GM12878 (cell line): ENCODE measurements around the gene SYNGR4. TPM values are rescaled to one million over a fixed set of nuclear protein-coding genes. Genes with fewer than 3 reads are reported as not detected.

ENCODE experiments used
- BHLHE40 ChIP-seq, 2 experiments: fragments of 450-650 bp in 1 of 2; IDR thresholded peaks; 2 replicates each; pipeline ENCODE4 v1.6.1; 2011 to 2017; ENCODE audit warnings: low read depth in 2 of 2, borderline replicate concordance in 1 of 2, improper control_type of control experiment in 1 of 2, low read length in 1 of 2, mild to moderate bottlenecking in 1 of 2
- CHD4 ChIP-seq: fragments of 200-600 bp; sonication (generic); IDR thresholded peaks from 2 replicates; pipeline ENCODE4 v1.6.1; 2016; ENCODE audit warnings: mild to moderate bottlenecking
- HDGF ChIP-seq: fragments of 450-650 bp; IDR thresholded peaks from 2 replicates; pipeline ENCODE4 v1.6.1; 2016; ENCODE audit warnings: antibody characterized with exemption
- IKZF1 ChIP-seq: fragments of 450-650 bp; conservative IDR thresholded peaks from 2 replicates; pipeline ENCODE4 v1.6.1; 2017; ENCODE audit warnings: antibody characterized with exemption, mild to moderate bottlenecking
- LARP7 ChIP-seq: fragments of 450-650 bp; IDR thresholded peaks from 2 replicates; pipeline ENCODE4 v1.6.1; 2017; ENCODE audit warnings: mild to moderate bottlenecking
- MTA2 ChIP-seq: fragments of 450-650 bp; IDR thresholded peaks from 2 replicates; pipeline ENCODE4 v1.6.1; 2016; ENCODE audit warnings: low read depth, mild to moderate bottlenecking, moderate library complexity
- NFYB ChIP-seq: IDR thresholded peaks from 2 replicates; pipeline ENCODE4 v1.6.1; 2011; ENCODE audit warnings: low read depth, mild to moderate bottlenecking, low read length, improper control_type of control experiment, moderate library complexity; ENCODE audit not compliant: insufficient read depth
- NRF1 ChIP-seq: conservative IDR thresholded peaks from 2 replicates; pipeline ENCODE4 v1.6.1; 2011; ENCODE audit warnings: mild to moderate bottlenecking, low read depth, low read length, improper control_type of control experiment
- PAX5 ChIP-seq: IDR thresholded peaks from 2 replicates; pipeline ENCODE4 v1.6.1; 2011; ENCODE audit warnings: low read depth, low read length, borderline replicate concordance
- POLR2AphosphoS2 ChIP-seq: IDR thresholded peaks from 2 replicates; pipeline ENCODE4 v1.6.1; 2011; ENCODE audit warnings: low read depth, mild to moderate bottlenecking, low read length, improper control_type of control experiment, moderate library complexity
- POLR2AphosphoS5 ChIP-seq: IDR thresholded peaks from 2 replicates; pipeline ENCODE4 v1.6.1; 2011; ENCODE audit warnings: mild to moderate bottlenecking, low read length, inconsistent platforms
- RCOR1 ChIP-seq: conservative IDR thresholded peaks from 2 replicates; pipeline ENCODE4 v1.6.1; 2012; ENCODE audit warnings: low read depth, low read length, improper control_type of control experiment
- RUNX3 ChIP-seq: IDR thresholded peaks from 2 replicates; pipeline ENCODE4 v1.6.1; 2012; ENCODE audit warnings: low read length, inconsistent platforms
- SREBF1 ChIP-seq: IDR thresholded peaks from 2 replicates; pipeline ENCODE4 v1.6.1; 2012; ENCODE audit warnings: mild to moderate bottlenecking, low read length
- TAF1 ChIP-seq: IDR thresholded peaks from 2 replicates; pipeline ENCODE4 v1.6.1; 2011; ENCODE audit warnings: mild to moderate bottlenecking, low read depth, low read length, borderline replicate concordance
- TARDBP ChIP-seq: IDR thresholded peaks from 2 replicates; pipeline ENCODE4 v1.6.1; 2016; ENCODE audit warnings: borderline replicate concordance
- YY1 ChIP-seq: IDR thresholded peaks from 2 replicates; pipeline ENCODE4 v1.6.1; 2011; ENCODE audit warnings: low read depth, mild to moderate bottlenecking, low read length
- ZZZ3 ChIP-seq: IDR thresholded peaks from 2 replicates; pipeline ENCODE4 v1.6.1; 2011; ENCODE audit warnings: low read depth; ENCODE audit not compliant: control insufficient read depth, insufficient read length
- polyA plus RNA-seq, 11 experiments: library from polyadenylated mRNA; depleted of rRNA in 4 of 11; unstranded in 6 of 11; stranded (reverse) in 5 of 11; fragments of >200 nt; fragmentation: Nextera tagmentation in 4 of 11; fragmentation: Illumina TruSeq in 1 of 11; extraction: Ambion mirVana in 4 of 11; extraction: Trizol in 1 of 11; gene quantifications; 1 replicate in 1 of 11; 2 replicates in 10 of 11; pipeline versions ENCODE4 v1.2.1 to v1.2.3, GENCODE V29; 2011 to 2016; ENCODE audit warnings: inconsistent platforms in 2 of 11, missing spikeins in 2 of 11, low read depth in 1 of 11
- total RNA-seq, 4 experiments: library from RNA; depleted of rRNA in 3 of 4; stranded (reverse); fragments of >200 nt in 3 of 4; fragmentation: Illumina TruSeq in 1 of 4; extraction: Trizol in 1 of 4; gene quantifications; 2 replicates each; pipeline versions ENCODE4 v1.2.1 to v1.2.3, GENCODE V29; 2013 to 2021
- TF ChIP-seq, protein P1 (sequence below): fragments of 150-350 bp; IDR thresholded peaks from 2 replicates; pipeline ENCODE4 v1.6.1; 2016; ENCODE audit warnings: low read depth, low read length
- TF ChIP-seq, protein P2 (sequence below): fragments of 450-650 bp; IDR thresholded peaks from 2 replicates; pipeline ENCODE4 v1.6.1; 2016; ENCODE audit warnings: mild to moderate bottlenecking
- TF ChIP-seq, protein P3 (sequence below): fragments of 450-650 bp; IDR thresholded peaks from 2 replicates; pipeline ENCODE4 v1.6.1; 2017; ENCODE audit warnings: low read depth, mild to moderate bottlenecking, moderate library complexity
- TF ChIP-seq, protein P4 (sequence below): fragments of 450-650 bp; formaldehyde crosslinking; IDR thresholded peaks from 2 replicates; pipeline ENCODE4 v1.4.0; 2020; ENCODE audit warnings: mild to moderate bottlenecking, moderate library complexity

The SYNGR4 gene
- total and polyA plus RNA-seq, 10 of the 15 experiments (the other 5 are each of a cell fraction or from before 2014, with no cell fraction given) = 0.08 to 0.72 (median 0.17) TPM; not detected in 6

DNA sequence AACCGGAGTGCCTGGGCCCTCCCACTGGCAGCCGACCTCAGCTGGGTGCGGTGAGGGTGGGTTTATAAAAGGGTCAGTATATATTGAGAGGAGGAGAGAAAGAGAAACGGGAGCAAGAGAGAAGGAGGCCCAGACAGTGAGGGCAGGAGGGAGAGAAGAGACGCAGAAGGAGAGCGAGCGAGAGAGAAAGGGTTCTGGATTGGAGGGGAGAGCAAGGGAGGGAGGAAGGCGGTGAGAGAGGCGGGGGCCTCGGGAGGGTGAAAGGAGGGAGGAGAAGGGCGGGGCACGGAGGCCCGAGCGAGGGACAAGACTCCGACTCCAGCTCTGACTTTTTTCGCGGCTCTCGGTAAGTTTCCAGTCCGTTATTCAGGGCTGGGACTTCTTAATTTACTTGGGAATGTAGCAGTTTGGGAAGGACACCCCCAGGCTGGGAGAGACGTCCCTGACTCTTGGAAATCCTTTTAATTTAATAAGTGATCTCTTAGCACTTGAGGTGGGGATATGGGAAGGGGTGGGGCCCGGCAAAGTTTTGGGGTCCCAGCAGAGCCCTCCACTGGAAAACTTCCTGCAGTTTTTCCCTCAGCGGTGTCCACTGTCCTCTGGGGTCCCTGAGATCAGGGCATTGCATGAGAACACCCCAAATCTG, 38.8 kb upstream of the SYNGR4 start, which contains the start of gene EMP3 (continued):
- peak; percentile 99 for TF ChIP-seq HDGF
- TF ChIP-seq, protein P1, sequence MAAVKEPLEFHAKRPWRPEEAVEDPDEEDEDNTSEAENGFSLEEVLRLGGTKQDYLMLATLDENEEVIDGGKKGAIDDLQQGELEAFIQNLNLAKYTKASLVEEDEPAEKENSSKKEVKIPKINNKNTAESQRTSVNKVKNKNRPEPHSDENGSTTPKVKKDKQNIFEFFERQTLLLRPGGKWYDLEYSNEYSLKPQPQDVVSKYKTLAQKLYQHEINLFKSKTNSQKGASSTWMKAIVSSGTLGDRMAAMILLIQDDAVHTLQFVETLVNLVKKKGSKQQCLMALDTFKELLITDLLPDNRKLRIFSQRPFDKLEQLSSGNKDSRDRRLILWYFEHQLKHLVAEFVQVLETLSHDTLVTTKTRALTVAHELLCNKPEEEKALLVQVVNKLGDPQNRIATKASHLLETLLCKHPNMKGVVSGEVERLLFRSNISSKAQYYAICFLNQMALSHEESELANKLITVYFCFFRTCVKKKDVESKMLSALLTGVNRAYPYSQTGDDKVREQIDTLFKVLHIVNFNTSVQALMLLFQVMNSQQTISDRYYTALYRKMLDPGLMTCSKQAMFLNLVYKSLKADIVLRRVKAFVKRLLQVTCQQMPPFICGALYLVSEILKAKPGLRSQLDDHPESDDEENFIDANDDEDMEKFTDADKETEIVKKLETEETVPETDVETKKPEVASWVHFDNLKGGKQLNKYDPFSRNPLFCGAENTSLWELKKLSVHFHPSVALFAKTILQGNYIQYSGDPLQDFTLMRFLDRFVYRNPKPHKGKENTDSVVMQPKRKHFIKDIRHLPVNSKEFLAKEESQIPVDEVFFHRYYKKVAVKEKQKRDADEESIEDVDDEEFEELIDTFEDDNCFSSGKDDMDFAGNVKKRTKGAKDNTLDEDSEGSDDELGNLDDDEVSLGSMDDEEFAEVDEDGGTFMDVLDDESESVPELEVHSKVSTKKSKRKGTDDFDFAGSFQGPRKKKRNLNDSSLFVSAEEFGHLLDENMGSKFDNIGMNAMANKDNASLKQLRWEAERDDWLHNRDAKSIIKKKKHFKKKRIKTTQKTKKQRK = no peak
- TF ChIP-seq MTA2 = peak; percentile 55
- TF ChIP-seq RCOR1 = no peak
- peak; percentile 89 for TF ChIP-seq POLR2AphosphoS2
- TF ChIP-seq, protein P2, sequence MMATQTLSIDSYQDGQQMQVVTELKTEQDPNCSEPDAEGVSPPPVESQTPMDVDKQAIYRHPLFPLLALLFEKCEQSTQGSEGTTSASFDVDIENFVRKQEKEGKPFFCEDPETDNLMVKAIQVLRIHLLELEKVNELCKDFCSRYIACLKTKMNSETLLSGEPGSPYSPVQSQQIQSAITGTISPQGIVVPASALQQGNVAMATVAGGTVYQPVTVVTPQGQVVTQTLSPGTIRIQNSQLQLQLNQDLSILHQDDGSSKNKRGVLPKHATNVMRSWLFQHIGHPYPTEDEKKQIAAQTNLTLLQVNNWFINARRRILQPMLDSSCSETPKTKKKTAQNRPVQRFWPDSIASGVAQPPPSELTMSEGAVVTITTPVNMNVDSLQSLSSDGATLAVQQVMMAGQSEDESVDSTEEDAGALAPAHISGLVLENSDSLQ = peak; percentile 26; the same call in 1 of the 2 replicates
- peak; percentile 82 for TF ChIP-seq POLR2AphosphoS5
- TF ChIP-seq, protein P3, sequence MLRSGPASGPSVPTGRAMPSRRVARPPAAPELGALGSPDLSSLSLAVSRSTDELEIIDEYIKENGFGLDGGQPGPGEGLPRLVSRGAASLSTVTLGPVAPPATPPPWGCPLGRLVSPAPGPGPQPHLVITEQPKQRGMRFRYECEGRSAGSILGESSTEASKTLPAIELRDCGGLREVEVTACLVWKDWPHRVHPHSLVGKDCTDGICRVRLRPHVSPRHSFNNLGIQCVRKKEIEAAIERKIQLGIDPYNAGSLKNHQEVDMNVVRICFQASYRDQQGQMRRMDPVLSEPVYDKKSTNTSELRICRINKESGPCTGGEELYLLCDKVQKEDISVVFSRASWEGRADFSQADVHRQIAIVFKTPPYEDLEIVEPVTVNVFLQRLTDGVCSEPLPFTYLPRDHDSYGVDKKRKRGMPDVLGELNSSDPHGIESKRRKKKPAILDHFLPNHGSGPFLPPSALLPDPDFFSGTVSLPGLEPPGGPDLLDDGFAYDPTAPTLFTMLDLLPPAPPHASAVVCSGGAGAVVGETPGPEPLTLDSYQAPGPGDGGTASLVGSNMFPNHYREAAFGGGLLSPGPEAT = peak; percentile 69
- TF ChIP-seq IKZF1 = peak; percentile 46; the same call in 1 of the 2 replicates
- TF ChIP-seq NRF1 = no peak
- TF ChIP-seq LARP7 = peak; percentile 55; the same call in 1 of the 2 replicates
- TF ChIP-seq RUNX3 = peak; percentile 48
- TF ChIP-seq, protein P4, sequence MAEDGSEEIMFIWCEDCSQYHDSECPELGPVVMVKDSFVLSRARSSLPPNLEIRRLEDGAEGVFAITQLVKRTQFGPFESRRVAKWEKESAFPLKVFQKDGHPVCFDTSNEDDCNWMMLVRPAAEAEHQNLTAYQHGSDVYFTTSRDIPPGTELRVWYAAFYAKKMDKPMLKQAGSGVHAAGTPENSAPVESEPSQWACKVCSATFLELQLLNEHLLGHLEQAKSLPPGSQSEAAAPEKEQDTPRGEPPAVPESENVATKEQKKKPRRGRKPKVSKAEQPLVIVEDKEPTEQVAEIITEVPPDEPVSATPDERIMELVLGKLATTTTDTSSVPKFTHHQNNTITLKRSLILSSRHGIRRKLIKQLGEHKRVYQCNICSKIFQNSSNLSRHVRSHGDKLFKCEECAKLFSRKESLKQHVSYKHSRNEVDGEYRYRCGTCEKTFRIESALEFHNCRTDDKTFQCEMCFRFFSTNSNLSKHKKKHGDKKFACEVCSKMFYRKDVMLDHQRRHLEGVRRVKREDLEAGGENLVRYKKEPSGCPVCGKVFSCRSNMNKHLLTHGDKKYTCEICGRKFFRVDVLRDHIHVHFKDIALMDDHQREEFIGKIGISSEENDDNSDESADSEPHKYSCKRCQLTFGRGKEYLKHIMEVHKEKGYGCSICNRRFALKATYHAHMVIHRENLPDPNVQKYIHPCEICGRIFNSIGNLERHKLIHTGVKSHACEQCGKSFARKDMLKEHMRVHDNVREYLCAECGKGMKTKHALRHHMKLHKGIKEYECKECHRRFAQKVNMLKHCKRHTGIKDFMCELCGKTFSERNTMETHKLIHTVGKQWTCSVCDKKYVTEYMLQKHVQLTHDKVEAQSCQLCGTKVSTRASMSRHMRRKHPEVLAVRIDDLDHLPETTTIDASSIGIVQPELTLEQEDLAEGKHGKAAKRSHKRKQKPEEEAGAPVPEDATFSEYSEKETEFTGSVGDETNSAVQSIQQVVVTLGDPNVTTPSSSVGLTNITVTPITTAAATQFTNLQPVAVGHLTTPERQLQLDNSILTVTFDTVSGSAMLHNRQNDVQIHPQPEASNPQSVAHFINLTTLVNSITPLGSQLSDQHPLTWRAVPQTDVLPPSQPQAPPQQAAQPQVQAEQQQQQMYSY (CRISPR knock-in tag) = no peak
- TF ChIP-seq CHD4 = no peak
- TF ChIP-seq ZZZ3 = no peak
- peak; percentile 17; the same call in 1 of the 2 replicates for TF ChIP-seq NFYB
- TF ChIP-seq TAF1 = peak; percentile 36; the same call in 1 of the 2 replicates
- TF ChIP-seq PAX5 = no peak
- TF ChIP-seq TARDBP = peak; percentile 39; the same call in 1 of the 2 replicates
- peak in 1 of 2 experiments; percentile 69; a peak in 1 of 4 replicates for TF ChIP-seq BHLHE40 (IDR thresholded peaks at IDR 0.05; ENCODE audit: borderline replicate concordance in 1 of 2, low read depth in 2 of 2, low read length in 1 of 2)
- TF ChIP-seq YY1 = no peak
- TF ChIP-seq SREBF1 = no peak
